Measurements from ENCODE around the gene SLC24A4. TPM values are rescaled to one million over a fixed set of nuclear protein-coding genes. Genes with fewer than 3 reads are reported as not detected.

The SLC24A4 gene
- polyA plus RNA-seq, 1 donor: 0.54 TPM

- no peak for DNase-seq
- Histone ChIP-seq H3K4me3 (ENCODE audit: low read length) (no peak overlapping the region), H3K36me3 (ENCODE audit: control insufficient read depth, insufficient read depth, low read length) (no peaks in the 10 kb centered on the region), H3K27me3 (ENCODE audit: control insufficient read depth, insufficient read depth, low read length) (no peaks in the 10 kb centered on the region), H3K4me1 (ENCODE audit: control insufficient read depth, insufficient read depth, low read length) (no peaks in the 10 kb centered on the region), H3K27ac (ENCODE audit: low read length) (no peak overlapping the region), H3K9me3 (ENCODE audit: control insufficient read depth, low read depth, low read length) (no peaks in the 10 kb centered on the region)
- 92% methylated on average over 2 of the region's 10 CpGs for WGBS (ENCODE audit: insufficient coverage, low lambda C conversion rate)
Observed at GRCh38 chr14:92487513-92488133, 164.7 kb downstream of the SLC24A4 start.

- H3K9me3 ChIP-seq (ENCODE audit: control insufficient read depth, low read depth, low read length): no peaks in the 10 kb centered on the region
- WGBS (ENCODE audit: insufficient coverage, low lambda C conversion rate): no CpG with 5 or more reads among the region's 21 CpGs
- no peak overlapping the region for H3K27ac ChIP-seq (ENCODE audit: low read length)
- no peak for DNase-seq
- H3K4me1 ChIP-seq (ENCODE audit: control insufficient read depth, insufficient read depth, low read length): no peaks in the 10 kb centered on the region
- no peak overlapping the region for H3K4me3 ChIP-seq (ENCODE audit: low read length)
- H3K36me3 ChIP-seq (ENCODE audit: control insufficient read depth, insufficient read depth, low read length): no peaks in the 10 kb centered on the region
- H3K27me3 ChIP-seq (ENCODE audit: control insufficient read depth, insufficient read depth, low read length): no peaks in the 10 kb centered on the region
Observed at GRCh38 chr14:92489394-92490238, 166.7 kb downstream of the SLC24A4 start.

GRCh38 chr14:92490239-92490959 is 167.4 kb downstream of the SLC24A4 start:
- DNase-seq: no peak
- H3K36me3 ChIP-seq (ENCODE audit: control insufficient read depth, insufficient read depth, low read length): no peaks in the 10 kb centered on the region
- H3K27me3 ChIP-seq (ENCODE audit: control insufficient read depth, insufficient read depth, low read length): no peaks in the 10 kb centered on the region
- H3K4me3 ChIP-seq (ENCODE audit: low read length): no peak overlapping the region
- 80% methylated on average over 1 of the region's 17 CpGs for WGBS (ENCODE audit: insufficient coverage, low lambda C conversion rate)
- H3K9me3 ChIP-seq (ENCODE audit: control insufficient read depth, low read depth, low read length): no peaks in the 10 kb centered on the region
- no peaks in the 10 kb centered on the region for H3K4me1 ChIP-seq (ENCODE audit: control insufficient read depth, insufficient read depth, low read length)
- H3K27ac ChIP-seq (ENCODE audit: low read length): no peak overlapping the region

- Histone ChIP-seq H3K27me3 (ENCODE audit: control insufficient read depth, insufficient read depth, low read length) (no peaks in the 10 kb centered on the region), H3K27ac (ENCODE audit: low read length) (no peak overlapping the region), H3K4me1 (ENCODE audit: control insufficient read depth, insufficient read depth, low read length) (no peaks in the 10 kb centered on the region), H3K4me3 (ENCODE audit: low read length) (no peak overlapping the region), H3K9me3 (ENCODE audit: control insufficient read depth, low read depth, low read length) (no peaks in the 10 kb centered on the region), H3K36me3 (ENCODE audit: control insufficient read depth, insufficient read depth, low read length) (no peaks in the 10 kb centered on the region)
- no peak for DNase-seq
- no CpG with 5 or more reads among the region's 8 CpGs for WGBS (ENCODE audit: insufficient coverage, low lambda C conversion rate)
Observed at GRCh38 chr14:92491782-92492181, 168.8 kb downstream of the SLC24A4 start.

GRCh38 chr14:92492258-92492657 is 169.3 kb downstream of the SLC24A4 start:
- no CpG with 5 or more reads among the region's 10 CpGs for WGBS (ENCODE audit: insufficient coverage, low lambda C conversion rate)
- no peak overlapping the region for H3K27ac ChIP-seq (ENCODE audit: low read length)
- no peak for DNase-seq
- no peaks in the 10 kb centered on the region for H3K4me1 ChIP-seq (ENCODE audit: control insufficient read depth, insufficient read depth, low read length)
- H3K4me3 ChIP-seq (ENCODE audit: low read length): no peak overlapping the region
- H3K27me3 ChIP-seq (ENCODE audit: control insufficient read depth, insufficient read depth, low read length): no peaks in the 10 kb centered on the region
- H3K36me3 ChIP-seq (ENCODE audit: control insufficient read depth, insufficient read depth, low read length): no peaks in the 10 kb centered on the region
- no peaks in the 10 kb centered on the region for H3K9me3 ChIP-seq (ENCODE audit: control insufficient read depth, low read depth, low read length)

GRCh38 chr14:92493024-92493423 is 170.1 kb downstream of the SLC24A4 start:
- WGBS (ENCODE audit: insufficient coverage, low lambda C conversion rate): 100% methylated on average over 1 of the region's 10 CpGs
- no peak for DNase-seq
- no peak overlapping the region for H3K4me3 ChIP-seq (ENCODE audit: low read length)
- H3K4me1 ChIP-seq (ENCODE audit: control insufficient read depth, insufficient read depth, low read length): no peaks in the 10 kb centered on the region
- no peaks in the 10 kb centered on the region for H3K36me3 ChIP-seq (ENCODE audit: control insufficient read depth, insufficient read depth, low read length)
- H3K27me3 ChIP-seq (ENCODE audit: control insufficient read depth, insufficient read depth, low read length): no peaks in the 10 kb centered on the region
- no peak overlapping the region for H3K27ac ChIP-seq (ENCODE audit: low read length)
- H3K9me3 ChIP-seq (ENCODE audit: control insufficient read depth, low read depth, low read length): no peaks in the 10 kb centered on the region

GRCh38 chr14:92493492-92493891 is 170.5 kb downstream of the SLC24A4 start:
- H3K27ac ChIP-seq (ENCODE audit: low read length): no peak overlapping the region
- no peaks in the 10 kb centered on the region for H3K27me3 ChIP-seq (ENCODE audit: control insufficient read depth, insufficient read depth, low read length)
- H3K4me3 ChIP-seq (ENCODE audit: low read length): no peak overlapping the region
- H3K9me3 ChIP-seq (ENCODE audit: control insufficient read depth, low read depth, low read length): no peaks in the 10 kb centered on the region
- no peak for DNase-seq
- H3K4me1 ChIP-seq (ENCODE audit: control insufficient read depth, insufficient read depth, low read length): no peaks in the 10 kb centered on the region
- no peaks in the 10 kb centered on the region for H3K36me3 ChIP-seq (ENCODE audit: control insufficient read depth, insufficient read depth, low read length)
- no CpG with 5 or more reads among the region's 16 CpGs for WGBS (ENCODE audit: insufficient coverage, low lambda C conversion rate)

GRCh38 chr14:92494512-92494911 is 171.5 kb downstream of the SLC24A4 start:
- no peaks in the 10 kb centered on the region for H3K27me3 ChIP-seq (ENCODE audit: control insufficient read depth, insufficient read depth, low read length)
- H3K4me1 ChIP-seq (ENCODE audit: control insufficient read depth, insufficient read depth, low read length): no peaks in the 10 kb centered on the region
- no peak for DNase-seq
- no peaks in the 10 kb centered on the region for H3K9me3 ChIP-seq (ENCODE audit: control insufficient read depth, low read depth, low read length)
- no peak overlapping the region for H3K4me3 ChIP-seq (ENCODE audit: low read length)
- no peaks in the 10 kb centered on the region for H3K36me3 ChIP-seq (ENCODE audit: control insufficient read depth, insufficient read depth, low read length)
- H3K27ac ChIP-seq (ENCODE audit: low read length): no peak overlapping the region
- 100% methylated on average over 1 of the region's 4 CpGs for WGBS (ENCODE audit: insufficient coverage, low lambda C conversion rate)

- WGBS (ENCODE audit: insufficient coverage, low lambda C conversion rate): 100% methylated on average over 1 of the region's 6 CpGs
- Histone ChIP-seq H3K27ac (ENCODE audit: low read length) (no peak overlapping the region), H3K4me3 (ENCODE audit: low read length) (no peak overlapping the region), H3K36me3 (ENCODE audit: control insufficient read depth, insufficient read depth, low read length) (no peaks in the 10 kb centered on the region), H3K4me1 (ENCODE audit: control insufficient read depth, insufficient read depth, low read length) (no peaks in the 10 kb centered on the region), H3K27me3 (ENCODE audit: control insufficient read depth, insufficient read depth, low read length) (no peaks in the 10 kb centered on the region), H3K9me3 (ENCODE audit: control insufficient read depth, low read depth, low read length) (no peaks in the 10 kb centered on the region)
- DNase-seq: no peak
Observed at GRCh38 chr14:92495027-92495426, 172.1 kb downstream of the SLC24A4 start.

- Histone ChIP-seq H3K4me3 (ENCODE audit: low read length) (no peak overlapping the region), H3K27ac (ENCODE audit: low read length) (no peak overlapping the region), H3K27me3 (ENCODE audit: control insufficient read depth, insufficient read depth, low read length) (no peaks in the 10 kb centered on the region), H3K4me1 (ENCODE audit: control insufficient read depth, insufficient read depth, low read length) (no peaks in the 10 kb centered on the region), H3K36me3 (ENCODE audit: control insufficient read depth, insufficient read depth, low read length) (no peaks in the 10 kb centered on the region), H3K9me3 (ENCODE audit: control insufficient read depth, low read depth, low read length) (no peaks in the 10 kb centered on the region)
- WGBS (ENCODE audit: insufficient coverage, low lambda C conversion rate): 100% methylated on average over 2 of the region's 6 CpGs
- DNase-seq: no peak
Observed at GRCh38 chr14:92496191-92496857, 173.4 kb downstream of the SLC24A4 start.
